ENCODE measurements around the gene ZKSCAN3. TPM values are rescaled to one million over a fixed set of nuclear protein-coding genes. Genes with fewer than 3 reads are reported as not detected.

ZKSCAN3 gene
- total and polyA plus RNA-seq, 11 donors, result 1.5 to 7.9 (median 4.9) TPM

DNA sequence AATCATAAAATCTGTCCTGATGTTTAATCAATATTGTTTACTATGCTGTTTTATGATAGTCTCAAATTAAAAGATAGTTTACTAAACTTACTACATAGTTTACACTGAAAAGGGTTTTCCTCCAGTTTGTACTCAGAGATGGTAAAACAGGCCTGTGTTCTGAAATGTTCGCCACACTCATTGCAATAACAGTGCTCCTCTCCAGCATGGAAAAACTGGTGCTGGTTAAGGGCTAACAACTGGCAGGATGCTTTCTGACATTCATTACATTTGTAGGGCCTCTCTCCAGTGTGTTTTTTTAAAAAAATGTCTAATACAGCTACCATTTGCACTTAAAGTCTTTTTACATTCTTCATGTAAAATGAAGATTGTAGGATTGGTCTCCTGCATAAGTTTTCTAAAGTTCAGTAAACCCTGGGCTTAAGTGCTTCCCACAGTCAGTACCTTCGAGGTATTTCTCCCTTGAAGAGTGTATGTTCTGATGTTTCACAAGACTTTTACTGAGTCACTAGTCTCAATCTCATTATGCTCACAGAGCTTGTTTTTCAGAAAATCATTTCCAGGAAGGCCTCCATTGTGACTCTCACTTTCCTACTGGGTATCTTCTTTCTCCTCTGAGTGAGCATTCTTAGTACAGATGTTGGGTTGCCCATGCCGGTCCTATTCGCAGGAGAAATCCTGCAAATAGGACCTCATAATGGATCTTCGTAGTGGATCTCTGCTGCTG is 58.5 kb downstream of the ZKSCAN3 start:
- DNase-seq (no peak), ATAC-seq (no peak)
- peaks cover 0 to 14% (median 0%) of the 10 kb centered on the region in 9 donors for H3K27me3 ChIP-seq
- 73 to 90% (median 88%) methylated on average over 5 of the region's 5 CpGs for WGBS, 4 donors
- H3K4me3 ChIP-seq, result no peak overlapping the region
- peaks cover 0 to 5% (median 0%) of the 10 kb centered on the region in 12 donors for H3K9me3 ChIP-seq
- no peaks in the 10 kb centered on the region for H3K4me1 ChIP-seq
- intact Hi-C loops (cut with DNase I), result no loop called here
- no peaks in the 10 kb centered on the region for H3K36me3 ChIP-seq
- no peak overlapping the region for H3K27ac ChIP-seq
- TF ChIP-seq POLR2A (IDR thresholded peaks at IDR 0.05), result no peak
- TF ChIP-seq, protein P1, sequence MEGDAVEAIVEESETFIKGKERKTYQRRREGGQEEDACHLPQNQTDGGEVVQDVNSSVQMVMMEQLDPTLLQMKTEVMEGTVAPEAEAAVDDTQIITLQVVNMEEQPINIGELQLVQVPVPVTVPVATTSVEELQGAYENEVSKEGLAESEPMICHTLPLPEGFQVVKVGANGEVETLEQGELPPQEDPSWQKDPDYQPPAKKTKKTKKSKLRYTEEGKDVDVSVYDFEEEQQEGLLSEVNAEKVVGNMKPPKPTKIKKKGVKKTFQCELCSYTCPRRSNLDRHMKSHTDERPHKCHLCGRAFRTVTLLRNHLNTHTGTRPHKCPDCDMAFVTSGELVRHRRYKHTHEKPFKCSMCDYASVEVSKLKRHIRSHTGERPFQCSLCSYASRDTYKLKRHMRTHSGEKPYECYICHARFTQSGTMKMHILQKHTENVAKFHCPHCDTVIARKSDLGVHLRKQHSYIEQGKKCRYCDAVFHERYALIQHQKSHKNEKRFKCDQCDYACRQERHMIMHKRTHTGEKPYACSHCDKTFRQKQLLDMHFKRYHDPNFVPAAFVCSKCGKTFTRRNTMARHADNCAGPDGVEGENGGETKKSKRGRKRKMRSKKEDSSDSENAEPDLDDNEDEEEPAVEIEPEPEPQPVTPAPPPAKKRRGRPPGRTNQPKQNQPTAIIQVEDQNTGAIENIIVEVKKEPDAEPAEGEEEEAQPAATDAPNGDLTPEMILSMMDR (IDR thresholded peaks at IDR 0.05), result no peak

DNA sequence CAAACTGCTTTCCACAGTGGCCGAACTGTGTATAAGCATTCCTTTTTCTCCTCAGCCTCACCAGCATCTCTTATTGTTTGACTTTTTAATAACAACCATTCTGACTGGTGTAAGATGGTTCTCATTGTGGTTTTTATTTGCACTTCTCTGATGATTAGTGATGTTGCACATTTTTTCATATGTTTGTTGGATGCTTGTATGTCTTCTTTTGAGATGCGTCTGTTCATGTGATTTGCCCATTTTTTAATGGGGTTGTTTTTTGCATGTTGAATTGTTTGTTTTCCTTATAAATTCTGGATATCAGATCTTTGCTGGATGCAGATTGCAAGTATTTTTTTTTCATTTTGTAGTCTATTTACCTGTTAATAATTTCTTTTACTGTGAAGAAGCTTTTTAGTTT is 61.0 kb downstream of the ZKSCAN3 start:
- ATAC-seq (no peak), DNase-seq (no peak)
- TF ChIP-seq POLR2A (IDR thresholded peaks at IDR 0.05), result no peak
- TF ChIP-seq, protein P1 (IDR thresholded peaks at IDR 0.05), result no peak
- Histone ChIP-seq H3K27me3 (peaks cover 0 to 10% (median 0%) of the 10 kb centered on the region in 9 donors), H3K4me3 (no peak overlapping the region), H3K9me3 (peaks cover 0 to 12% (median 0%) of the 10 kb centered on the region in 12 donors), H3K27ac (no peak overlapping the region), H3K4me1 (no peaks in the 10 kb centered on the region), H3K36me3 (no peaks in the 10 kb centered on the region)
- WGBS, 4 donors, result 96 to 99% (median 98%) methylated on average over 2 of the region's 2 CpGs
- intact Hi-C loops (cut with DNase I), result no loop called here

- H3K27me3 ChIP-seq, result peaks cover 0 to 10% (median 0%) of the 10 kb centered on the region in 9 donors
- TF ChIP-seq, protein P1 (IDR thresholded peaks at IDR 0.05), result no peak
- no peak for TF ChIP-seq POLR2A (IDR thresholded peaks at IDR 0.05)
- no peak overlapping the region for H3K4me3 ChIP-seq
- peaks cover 0 to 4% (median 0%) of the 10 kb centered on the region in 9 donors for H3K36me3 ChIP-seq
- no peak overlapping the region for H3K27ac ChIP-seq
- no peaks in the 10 kb centered on the region for H3K4me1 ChIP-seq
- H3K9me3 ChIP-seq, result peaks cover 0 to 12% (median 0%) of the 10 kb centered on the region in 12 donors
- ATAC-seq (no peak), DNase-seq (no peak)
- intact Hi-C loops (cut with DNase I), result no loop called here
Observed at GRCh38 chr6:28413681-28414080, 63.9 kb downstream of the ZKSCAN3 start.

Other genes with a start within 250 kb of the ZKSCAN3 start
- gene ZSCAN16, start 225.3 kb upstream of the ZKSCAN3 start, total RNA-seq, result 1 to 10 TPM in 8 of 9 donors, under 1 TPM in 1; 0.48 to 2.9 (median 2.2) TPM
- gene ZSCAN16, start 225.3 kb upstream of the ZKSCAN3 start, polyA plus RNA-seq, result 1 to 10 TPM; 3.4 to 4.9 TPM
- 10 to 100 TPM; 10.6 to 17.7 (median 13.9) TPM for gene ZKSCAN8, start 208.1 kb upstream of the ZKSCAN3 start, total RNA-seq
- 1 to 10 TPM; 3.8 to 4.1 TPM for gene ZKSCAN8, start 208.1 kb upstream of the ZKSCAN3 start, polyA plus RNA-seq
- 10 to 100 TPM in 2 of 9 donors, 1 to 10 TPM in 7; 6.8 to 12.6 (median 7.9) TPM for gene ZSCAN9, start 124.7 kb upstream of the ZKSCAN3 start, total RNA-seq
- 10 to 100 TPM in 1 of 2 donors, 1 to 10 TPM in 1; 5.8 to 10.2 TPM for gene ZSCAN9, start 124.7 kb upstream of the ZKSCAN3 start, polyA plus RNA-seq
- 1 to 10 TPM; 2.1 to 5.0 (median 2.5) TPM for gene ZKSCAN4, start 97.7 kb upstream of the ZKSCAN3 start, total RNA-seq
- gene ZKSCAN4, start 97.7 kb upstream of the ZKSCAN3 start, polyA plus RNA-seq, result 1 to 10 TPM; 1.5 to 2.2 TPM
- gene NKAPL, start 90.7 kb upstream of the ZKSCAN3 start, total RNA-seq, result 1 to 10 TPM; 3.3 to 8.4 (median 5.2) TPM
- 1 to 10 TPM; 5.8 to 7.2 TPM for gene NKAPL, start 90.7 kb upstream of the ZKSCAN3 start, polyA plus RNA-seq
- gene ZSCAN26, start 82.8 kb upstream of the ZKSCAN3 start, total RNA-seq, result 10 to 100 TPM in 8 of 9 donors, 1 to 10 TPM in 1; 9.8 to 16.4 (median 12.2) TPM
- gene ZSCAN26, start 82.8 kb upstream of the ZKSCAN3 start, polyA plus RNA-seq, result 1 to 10 TPM; 8.1 to 8.3 TPM
- 1 to 10 TPM; 2.5 to 3.8 (median 2.9) TPM for gene PGBD1, start 68.4 kb upstream of the ZKSCAN3 start, total RNA-seq
- gene PGBD1, start 68.4 kb upstream of the ZKSCAN3 start, polyA plus RNA-seq, result 1 to 10 TPM; 1.7 to 4.6 TPM
- gene ZSCAN31, start 13.8 kb upstream of the ZKSCAN3 start, total RNA-seq, result 10 to 100 TPM in 5 of 9 donors, 1 to 10 TPM in 4; 7.5 to 22.0 (median 10.7) TPM
- gene ZSCAN31, start 13.8 kb upstream of the ZKSCAN3 start, polyA plus RNA-seq, result 1 to 10 TPM; 3.3 to 5.4 TPM
- 1 to 10 TPM; 2.1 to 4.0 (median 2.9) TPM for gene ZSCAN12, start 49.8 kb downstream of the ZKSCAN3 start, total RNA-seq
- gene ZSCAN12, start 49.8 kb downstream of the ZKSCAN3 start, polyA plus RNA-seq, result 1 to 10 TPM in 1 of 2 donors, under 1 TPM in 1; 0.99 to 2.2 TPM
- 1 to 10 TPM in 6 of 9 donors, under 1 TPM in 3; 0.48 to 2.1 (median 1.6) TPM for gene ZSCAN23, start 93.5 kb downstream of the ZKSCAN3 start, total RNA-seq
- under 1 TPM; 0.42 to 0.93 TPM for gene ZSCAN23, start 93.5 kb downstream of the ZKSCAN3 start, polyA plus RNA-seq
- gene GPX6, start 165.8 kb downstream of the ZKSCAN3 start, total RNA-seq, result not detected
- not detected for gene GPX6, start 165.8 kb downstream of the ZKSCAN3 start, polyA plus RNA-seq
- gene GPX5, start 175.9 kb downstream of the ZKSCAN3 start, total RNA-seq, result not detected
- gene GPX5, start 175.9 kb downstream of the ZKSCAN3 start, polyA plus RNA-seq, result not detected